ENCODE results near the gene CCDC88C. TPM values are rescaled to one million over a fixed set of nuclear protein-coding genes. Genes with fewer than 3 reads are reported as not detected.

CCDC88C gene
- total and polyA plus RNA-seq, 7 donors, result 0.95 to 45.7 (median 3.9) TPM

DNA sequence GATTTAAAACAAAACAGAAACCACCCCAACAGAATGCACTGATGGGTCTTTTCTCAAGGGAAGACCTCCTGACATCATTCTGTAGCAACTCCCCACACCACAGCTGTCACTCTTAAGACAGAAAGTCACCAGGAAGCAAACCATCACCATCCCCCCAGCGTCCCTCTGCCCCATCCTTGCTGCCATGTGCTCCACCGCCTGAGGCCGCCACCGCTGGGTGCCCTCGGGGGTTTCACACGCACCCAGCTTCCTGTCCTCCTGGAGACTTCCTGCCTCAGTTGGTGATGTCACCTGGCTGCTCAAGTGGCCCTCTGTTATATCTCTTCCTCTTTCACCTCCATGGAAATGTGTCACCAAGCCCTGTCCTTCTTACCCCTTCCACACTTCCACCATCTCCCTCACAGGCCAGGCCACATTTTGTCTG lies 101.8 kb downstream of the CCDC88C start:
- no peak for DNase-seq
- TF ChIP-seq POLR2A (IDR thresholded peaks at IDR 0.05) (no peak), EP300 (IDR thresholded peaks at IDR 0.05) (no peak), POLR2AphosphoS5 (IDR thresholded peaks at IDR 0.05) (no peak)
- TF ChIP-seq, protein P1, sequence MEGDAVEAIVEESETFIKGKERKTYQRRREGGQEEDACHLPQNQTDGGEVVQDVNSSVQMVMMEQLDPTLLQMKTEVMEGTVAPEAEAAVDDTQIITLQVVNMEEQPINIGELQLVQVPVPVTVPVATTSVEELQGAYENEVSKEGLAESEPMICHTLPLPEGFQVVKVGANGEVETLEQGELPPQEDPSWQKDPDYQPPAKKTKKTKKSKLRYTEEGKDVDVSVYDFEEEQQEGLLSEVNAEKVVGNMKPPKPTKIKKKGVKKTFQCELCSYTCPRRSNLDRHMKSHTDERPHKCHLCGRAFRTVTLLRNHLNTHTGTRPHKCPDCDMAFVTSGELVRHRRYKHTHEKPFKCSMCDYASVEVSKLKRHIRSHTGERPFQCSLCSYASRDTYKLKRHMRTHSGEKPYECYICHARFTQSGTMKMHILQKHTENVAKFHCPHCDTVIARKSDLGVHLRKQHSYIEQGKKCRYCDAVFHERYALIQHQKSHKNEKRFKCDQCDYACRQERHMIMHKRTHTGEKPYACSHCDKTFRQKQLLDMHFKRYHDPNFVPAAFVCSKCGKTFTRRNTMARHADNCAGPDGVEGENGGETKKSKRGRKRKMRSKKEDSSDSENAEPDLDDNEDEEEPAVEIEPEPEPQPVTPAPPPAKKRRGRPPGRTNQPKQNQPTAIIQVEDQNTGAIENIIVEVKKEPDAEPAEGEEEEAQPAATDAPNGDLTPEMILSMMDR (IDR thresholded peaks at IDR 0.05), result no peak
- no peaks in the 10 kb centered on the region for H3K27me3 ChIP-seq
- H3K27ac ChIP-seq, result no peak overlapping the region
- H3K9me3 ChIP-seq, result no peaks in the 10 kb centered on the region
- no peak overlapping the region for H3K4me3 ChIP-seq
- WGBS, 2 donors, result 50 to 84% methylated on average over 6 of the region's 6 CpGs
- H3K4me1 ChIP-seq, result peaks cover 0 to 12% (median 10%) of the 10 kb centered on the region in 4 donors
- no peaks in the 10 kb centered on the region for H3K36me3 ChIP-seq
- intact Hi-C loops (cut with DNase I), result no loop called here

DNA sequence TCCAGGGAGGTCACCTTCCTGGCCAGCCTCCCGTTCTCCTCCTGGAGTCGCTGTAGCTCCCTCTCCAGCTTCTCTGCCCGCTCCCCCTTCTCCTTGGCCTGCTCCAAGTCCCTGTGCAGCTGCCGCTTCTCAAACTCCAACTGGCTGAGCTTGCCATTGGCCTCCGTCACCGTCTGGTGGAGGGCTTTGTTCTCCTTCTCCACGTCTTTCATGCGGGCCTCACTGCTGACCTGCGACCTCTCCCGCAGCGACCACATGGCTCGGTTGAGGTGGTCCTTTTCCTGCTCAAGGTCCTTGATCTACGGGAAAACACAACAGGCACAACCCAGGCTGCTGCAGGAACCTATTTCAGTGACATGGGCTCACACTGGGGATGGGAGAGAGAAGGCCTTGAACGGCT lies 103.8 kb downstream of the CCDC88C start:
- Histone ChIP-seq H3K27me3 (no peaks in the 10 kb centered on the region), H3K9me3 (no peaks in the 10 kb centered on the region), H3K4me1 (peaks cover 0 to 12% (median 10%) of the 10 kb centered on the region in 4 donors), H3K27ac (no peak overlapping the region), H3K36me3 (no peaks in the 10 kb centered on the region), H3K4me3 (no peak overlapping the region)
- DNase-seq, result no peak
- TF ChIP-seq, protein P1 (IDR thresholded peaks at IDR 0.05), result no peak
- TF ChIP-seq POLR2A (IDR thresholded peaks at IDR 0.05) (no peak), EP300 (IDR thresholded peaks at IDR 0.05) (no peak), POLR2AphosphoS5 (IDR thresholded peaks at IDR 0.05) (no peak)
- intact Hi-C loops (cut with DNase I), result no loop called here
- WGBS, 2 donors, result 93 to 97% methylated on average over 14 of the region's 14 CpGs

DNA sequence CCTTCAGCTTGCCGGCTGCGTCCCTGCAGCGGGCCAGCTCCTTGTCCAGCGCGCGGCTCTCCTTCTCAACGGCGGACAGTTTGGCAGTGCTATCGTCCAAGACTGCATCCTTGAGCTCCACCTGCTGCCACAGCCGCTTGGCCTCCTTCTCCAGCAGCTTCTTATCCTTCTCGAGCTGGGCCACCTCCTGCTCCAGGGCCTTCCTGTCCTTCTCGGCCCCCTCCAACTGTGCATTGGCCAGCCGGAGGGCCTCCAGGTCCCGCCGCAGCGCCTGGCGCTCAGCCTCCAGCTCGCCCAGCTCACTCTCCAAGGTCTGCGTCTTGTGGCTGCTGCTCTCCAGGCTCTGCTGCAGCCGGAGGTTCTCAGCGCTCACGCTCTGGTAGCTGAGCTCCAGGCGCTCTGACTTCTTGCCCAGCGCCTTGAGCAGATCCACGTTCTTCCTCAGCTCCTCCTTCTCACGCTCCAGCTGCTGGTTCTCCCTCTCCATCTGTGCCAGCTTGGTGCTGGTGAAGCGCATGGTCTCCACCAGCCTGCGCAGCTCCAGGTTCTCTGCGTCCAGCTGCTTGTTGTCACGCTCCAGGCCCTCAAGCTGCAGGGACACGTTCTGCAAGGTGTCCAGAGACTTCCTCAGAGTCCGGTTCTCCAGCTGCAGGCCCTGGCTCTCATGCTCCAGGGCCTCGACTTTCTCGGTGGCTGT lies 104.3 kb downstream of the CCDC88C start:
- no peak overlapping the region for H3K4me3 ChIP-seq
- no peaks in the 10 kb centered on the region for H3K27me3 ChIP-seq
- DNase-seq, result no peak
- TF ChIP-seq POLR2AphosphoS5 (IDR thresholded peaks at IDR 0.05), result no peak
- TF ChIP-seq EP300 (IDR thresholded peaks at IDR 0.05), result no peak
- H3K4me1 ChIP-seq, result peaks cover 0 to 12% (median 10%) of the 10 kb centered on the region in 4 donors
- H3K27ac ChIP-seq, result no peak overlapping the region
- 94% methylated on average over 34 of the region's 34 CpGs for WGBS, 2 donors
- H3K36me3 ChIP-seq, result no peaks in the 10 kb centered on the region
- intact Hi-C loops (cut with DNase I), result no loop called here
- H3K9me3 ChIP-seq, result no peaks in the 10 kb centered on the region

DNA sequence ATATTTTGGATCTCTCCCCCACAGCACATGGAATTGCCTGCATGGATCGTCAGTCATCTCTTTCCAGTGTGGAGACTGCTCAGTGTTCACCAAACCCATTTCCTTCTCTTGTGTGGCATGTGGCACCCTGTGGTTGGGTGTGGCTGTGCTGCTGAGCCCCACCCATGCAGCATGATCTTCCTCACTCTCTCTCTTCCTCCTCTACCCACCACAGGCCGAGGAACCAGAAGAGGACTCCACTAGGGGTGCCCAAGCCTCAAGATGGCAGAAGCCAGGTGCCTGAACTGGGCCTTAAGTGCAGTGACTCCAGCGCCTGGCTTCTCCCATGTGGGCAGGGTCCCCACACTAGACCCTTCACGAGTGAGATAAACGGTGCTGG lies 106.3 kb downstream of the CCDC88C start:
- H3K4me1 ChIP-seq, result no peaks in the 10 kb centered on the region
- intact Hi-C loops (cut with DNase I), result no loop called here
- no peak for DNase-seq
- no peaks in the 10 kb centered on the region for H3K36me3 ChIP-seq
- H3K27ac ChIP-seq, result no peak overlapping the region
- no peak overlapping the region for H3K4me3 ChIP-seq
- TF ChIP-seq EP300 (IDR thresholded peaks at IDR 0.05), result no peak
- TF ChIP-seq POLR2AphosphoS5 (IDR thresholded peaks at IDR 0.05), result no peak
- no peaks in the 10 kb centered on the region for H3K9me3 ChIP-seq
- H3K27me3 ChIP-seq, result no peaks in the 10 kb centered on the region
- 50 to 58% methylated on average over 5 of the region's 5 CpGs for WGBS, 2 donors

DNA sequence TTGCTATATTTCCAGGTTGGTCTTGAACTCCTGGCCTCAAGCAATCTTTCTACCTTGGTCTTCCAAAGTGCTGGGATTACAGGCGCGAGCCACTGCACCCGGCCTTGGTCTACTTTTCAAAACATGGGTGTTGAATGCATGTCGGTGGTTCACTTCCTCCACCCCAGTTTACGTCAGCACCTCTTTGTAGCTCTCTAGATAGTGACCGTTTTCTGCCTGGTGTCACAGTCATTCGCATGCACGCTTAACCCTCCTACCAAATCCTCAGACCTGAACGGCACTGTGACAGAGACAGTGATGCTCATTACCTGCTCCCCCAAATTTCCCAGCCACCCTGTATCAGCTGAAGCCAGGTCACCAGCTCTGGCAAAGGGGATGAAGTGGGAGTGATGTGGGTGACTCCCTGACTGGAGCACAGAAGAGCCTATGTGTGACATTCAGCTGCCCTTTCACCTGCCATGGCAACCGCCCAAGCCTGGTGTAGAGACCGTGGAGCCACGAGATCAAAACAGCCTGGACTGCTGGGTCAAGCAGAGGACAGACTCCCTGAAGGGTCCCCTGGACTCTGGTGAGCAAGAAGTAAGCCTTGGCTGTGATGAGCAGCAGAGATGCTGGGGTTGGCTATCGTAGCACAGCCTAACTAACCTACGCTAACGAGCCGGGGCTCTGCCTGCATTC lies 106.9 kb downstream of the CCDC88C start:
- no peaks in the 10 kb centered on the region for H3K36me3 ChIP-seq
- TF ChIP-seq EP300 (IDR thresholded peaks at IDR 0.05), result no peak
- TF ChIP-seq POLR2A (IDR thresholded peaks at IDR 0.05), result no peak
- TF ChIP-seq, protein P1 (IDR thresholded peaks at IDR 0.05), result no peak
- no peak for TF ChIP-seq POLR2AphosphoS5 (IDR thresholded peaks at IDR 0.05)

More for the DNA sequence above, 106.9 kb downstream of the CCDC88C start:
- Histone ChIP-seq H3K27ac (no peak overlapping the region), H3K4me1 (no peaks in the 10 kb centered on the region), H3K27me3 (no peaks in the 10 kb centered on the region), H3K9me3 (no peaks in the 10 kb centered on the region), H3K4me3 (no peak overlapping the region)
- intact Hi-C loops (cut with DNase I), result no loop called here
- no peak for DNase-seq
- WGBS, 2 donors, result 86 to 87% methylated on average over 16 of the region's 16 CpGs
